Mammary microvascular endothelial cell (primary cell): ENCODE measurements around the gene OTX2. TPM values are rescaled to one million over a fixed set of nuclear protein-coding genes. Genes with fewer than 3 reads are reported as not detected.

Source experiments
- total RNA-seq: library from RNA; depleted of rRNA; stranded (reverse); fragments of >200 nt; gene quantifications from 2 replicates; pipeline ENCODE4 v1.2.3, GENCODE V29; 2015

The OTX2 gene
- not detected in 2 replicates for total RNA-seq

DNA sequence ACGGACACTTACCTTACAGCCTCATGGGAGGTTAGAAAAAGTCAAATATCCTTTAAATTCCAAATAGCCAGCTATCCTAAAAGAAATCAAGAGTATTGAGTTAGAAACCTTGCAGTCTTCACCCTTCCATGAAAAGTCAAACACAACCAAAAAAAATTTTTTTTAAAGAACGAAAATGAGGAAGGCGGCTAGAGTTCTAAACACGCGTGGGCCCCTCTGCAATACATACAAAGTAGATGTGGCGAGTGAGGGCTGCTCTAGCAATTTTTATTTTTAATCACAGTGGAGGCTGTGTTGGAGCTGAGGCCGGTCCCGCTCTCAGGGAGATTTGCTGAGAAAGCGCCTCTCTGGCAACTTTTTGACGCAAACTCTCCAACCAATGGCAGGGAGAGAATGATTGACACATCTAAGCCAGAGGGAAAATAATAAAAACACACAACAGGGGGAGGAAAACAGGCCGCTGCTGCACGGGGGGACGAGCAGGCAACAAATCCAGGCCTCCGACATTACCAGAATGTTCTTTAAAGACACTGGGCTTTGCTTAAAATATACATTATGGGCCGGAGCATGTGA lies at the start of gene OTX2:
Gene OTX2, minus strand, starts transcription at position 333 of the 573 bp plus-strand sequence. CDS start 5,023 bp downstream, outside the sequence.

Other genes starting within 250 kb of the OTX2 start
- gene TMEM260, start 230.7 kb downstream of the OTX2 start, total RNA-seq, result 6.9 and 11.8 TPM in 2 replicates